Suppressor macrophage (primary cell): Measurements from ENCODE around the gene PREX1.

Experiments
- DNase-seq, 4 experiments: peaks; one replicate each; pipeline ENCODE4 v3.0.0-alpha.2; 2020 to 2022

PREX1 gene

DNA sequence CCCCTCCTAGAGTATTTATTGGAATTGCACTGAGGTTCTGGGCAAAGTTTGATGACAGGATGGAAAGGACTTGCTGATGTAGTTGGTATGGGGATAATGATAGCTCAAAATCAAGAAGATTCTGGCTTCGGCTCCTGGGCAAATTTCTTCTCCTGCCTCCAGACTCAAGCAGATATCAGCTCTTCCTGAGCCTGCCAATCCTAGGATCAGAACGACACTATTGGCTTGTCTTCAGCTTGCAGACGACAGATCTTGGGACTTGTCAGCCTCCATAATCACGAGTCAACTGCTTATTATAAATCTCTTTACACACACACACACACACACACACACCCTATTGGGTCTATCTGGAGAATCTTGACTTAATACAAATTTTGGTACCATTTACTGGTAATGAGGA is 131.1 kb downstream of the PREX1 start:
- DNase-seq: no peak

DNA sequence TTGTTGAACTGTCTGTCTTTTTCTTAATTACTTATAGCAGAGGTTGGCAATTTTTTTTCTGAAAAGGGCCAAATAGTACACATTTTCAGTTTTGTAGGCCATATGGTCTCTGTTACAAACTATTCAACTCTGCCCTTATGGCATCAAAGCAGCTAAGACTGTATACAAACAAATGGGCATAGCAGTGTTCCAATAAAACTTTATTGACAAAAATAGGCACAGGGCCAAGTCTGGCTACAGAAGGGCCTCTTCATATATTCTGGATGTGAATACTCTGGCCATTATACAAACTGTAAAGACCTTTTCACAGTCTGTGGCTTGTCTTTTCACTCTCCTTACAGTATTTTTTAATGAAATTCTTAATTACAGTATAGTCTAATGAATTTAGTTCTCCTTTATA is 132.1 kb downstream of the PREX1 start:
- DNase-seq: no peak

DNA sequence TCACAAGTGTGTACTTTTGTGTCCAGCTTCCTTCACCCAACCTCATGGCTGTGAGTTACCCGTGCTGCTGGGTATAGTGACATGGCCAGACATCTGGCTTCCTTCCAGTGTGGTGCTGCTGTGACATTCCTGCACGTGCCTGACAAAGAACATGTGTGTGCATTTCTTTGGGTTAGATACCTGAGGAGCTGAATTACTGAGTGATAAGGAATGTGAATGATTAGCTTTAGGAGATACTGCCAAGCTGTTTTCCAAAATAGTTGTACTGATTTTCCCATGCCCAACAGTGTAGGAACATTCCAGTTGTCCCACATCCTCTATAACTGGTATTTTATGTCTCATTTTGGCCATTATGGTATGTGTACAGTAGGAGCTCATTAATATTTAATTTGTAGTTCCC is 132.5 kb downstream of the PREX1 start:
- DNase-seq: no peak

DNA sequence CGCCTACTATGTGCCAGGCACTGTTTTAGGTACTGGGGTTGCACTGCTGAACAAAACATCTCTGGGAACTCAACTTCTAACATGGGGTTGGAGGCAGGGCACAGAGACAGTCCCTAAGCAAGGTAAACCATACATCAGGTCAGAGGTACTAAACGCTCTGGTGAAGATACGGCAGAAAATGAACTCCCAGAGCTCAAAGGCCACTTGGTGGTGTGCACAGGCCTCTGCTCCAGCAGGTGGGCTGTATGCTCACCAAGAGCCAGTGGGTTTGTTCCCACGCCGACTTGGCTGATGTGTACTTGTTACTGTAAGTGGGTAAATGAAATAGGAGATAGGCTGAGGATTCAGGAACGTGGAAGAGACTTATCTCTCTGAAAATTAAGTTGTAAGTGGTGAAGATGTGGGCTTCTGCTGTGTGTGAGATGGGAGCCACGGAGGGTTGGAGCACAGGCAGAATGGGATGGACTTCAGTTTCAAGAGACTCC is 133.4 kb downstream of the PREX1 start:
- no peak for DNase-seq

DNA sequence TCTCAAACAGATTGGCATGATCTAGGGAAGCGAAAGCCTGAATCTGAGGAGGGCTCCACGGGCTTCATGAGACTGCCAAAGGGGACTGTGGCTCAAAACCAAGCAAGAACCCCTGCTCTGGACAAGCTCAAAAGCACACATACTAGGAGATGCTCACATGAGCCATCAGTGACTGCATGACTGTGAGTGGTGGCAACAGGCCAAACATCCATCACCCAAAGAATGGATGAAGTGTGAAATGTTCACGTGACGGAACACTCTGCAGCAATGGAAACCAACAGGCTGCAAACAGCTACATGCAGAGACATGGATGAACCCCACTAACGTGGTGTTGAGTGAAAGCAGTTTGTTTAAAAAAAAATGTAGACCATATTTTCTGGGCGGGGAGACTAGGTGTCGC is 136.3 kb downstream of the PREX1 start:
- no peak for DNase-seq

DNA sequence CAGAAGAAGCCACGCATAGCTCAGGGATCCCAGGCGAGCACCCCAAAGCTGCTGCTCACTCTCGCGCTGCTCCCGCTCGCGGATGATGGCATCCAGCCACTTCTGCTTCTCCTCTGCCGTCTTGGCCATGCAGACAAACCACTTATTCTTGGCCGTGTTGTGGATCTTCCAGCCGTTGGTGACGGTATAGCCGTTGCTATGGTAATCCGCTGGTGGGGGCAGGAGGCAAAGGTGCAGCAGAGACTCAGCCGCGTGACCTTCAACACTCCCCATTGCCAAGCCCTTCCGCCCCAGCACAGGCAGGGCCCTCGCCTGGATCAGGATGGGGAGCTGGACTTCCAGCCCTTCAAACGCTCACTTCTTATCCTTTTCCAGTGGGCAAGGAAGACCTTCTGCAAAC is 136.9 kb downstream of the PREX1 start:
- DNase-seq: no peak

DNA sequence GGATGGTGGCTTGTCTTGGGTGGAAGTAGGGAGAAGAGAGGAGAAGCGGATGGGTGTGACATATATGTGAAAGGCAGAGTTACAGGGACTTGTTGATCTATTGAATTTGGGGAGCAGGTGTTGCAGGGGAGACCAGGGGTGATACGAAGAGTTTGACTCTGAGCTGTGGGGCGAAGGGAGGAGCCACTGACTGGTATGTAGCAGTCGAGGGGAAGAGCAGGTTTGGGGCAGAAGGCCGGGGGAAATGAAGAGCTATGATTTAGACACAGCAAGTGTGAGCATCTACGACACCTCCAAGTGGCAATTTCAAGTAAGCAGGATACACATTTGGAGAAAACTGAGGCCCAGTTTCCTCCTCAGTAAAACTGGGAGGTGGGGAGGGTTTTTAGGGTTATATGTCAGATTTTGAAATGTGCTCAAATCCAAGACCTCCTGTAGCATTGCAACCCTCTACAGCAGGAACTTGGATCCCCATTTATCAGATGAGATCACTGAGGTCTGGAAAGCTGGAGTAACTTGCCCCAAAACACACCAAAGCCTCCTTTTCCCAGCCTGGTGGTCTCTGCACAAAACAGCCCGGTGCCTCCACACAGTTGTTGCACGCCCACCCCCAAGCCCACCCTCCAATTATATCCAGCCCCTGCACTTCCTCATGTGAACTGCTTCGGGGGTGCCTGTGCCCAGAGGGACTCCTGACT is 137.8 kb downstream of the PREX1 start:
- no peak for DNase-seq

DNA sequence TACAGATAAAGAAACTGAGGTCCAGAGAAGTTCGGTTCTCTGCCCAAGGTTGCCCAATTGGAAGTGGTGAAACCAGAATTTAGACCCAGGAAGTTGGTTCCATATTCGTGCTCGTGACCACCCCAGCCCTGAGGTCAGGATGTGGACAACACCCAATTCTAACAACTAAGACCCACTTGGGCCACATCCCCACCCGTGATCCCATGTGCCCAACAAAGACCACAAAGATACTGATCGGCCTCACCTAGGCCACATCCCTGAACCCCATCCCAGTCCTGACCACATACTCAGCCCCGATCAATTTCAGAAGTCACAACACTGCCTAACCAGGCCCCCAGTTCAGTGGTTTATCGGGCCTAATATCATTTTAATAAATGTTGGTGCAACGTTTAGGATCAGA is 138.4 kb downstream of the PREX1 start:
- no peak for DNase-seq

DNA sequence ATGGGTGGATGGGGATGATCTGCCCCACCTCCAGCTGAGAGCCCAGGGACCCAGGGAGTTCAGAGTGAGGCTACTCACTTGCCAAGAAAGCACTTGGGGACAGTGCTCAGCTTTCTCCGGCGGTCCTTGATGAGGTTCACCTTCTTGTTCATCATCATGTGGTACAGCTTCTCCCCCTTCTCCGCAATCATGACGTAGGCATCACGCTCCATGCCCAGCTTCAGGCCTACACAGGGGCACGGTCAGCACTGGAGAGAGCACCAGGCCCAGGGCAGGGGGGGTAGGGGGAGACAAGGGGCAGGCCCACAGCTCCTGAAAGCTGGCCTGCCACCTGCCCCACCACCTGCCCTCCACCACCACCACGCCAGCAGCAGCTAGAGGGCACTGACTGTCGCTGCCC is 139.2 kb downstream of the PREX1 start:
- no peak for DNase-seq

DNA sequence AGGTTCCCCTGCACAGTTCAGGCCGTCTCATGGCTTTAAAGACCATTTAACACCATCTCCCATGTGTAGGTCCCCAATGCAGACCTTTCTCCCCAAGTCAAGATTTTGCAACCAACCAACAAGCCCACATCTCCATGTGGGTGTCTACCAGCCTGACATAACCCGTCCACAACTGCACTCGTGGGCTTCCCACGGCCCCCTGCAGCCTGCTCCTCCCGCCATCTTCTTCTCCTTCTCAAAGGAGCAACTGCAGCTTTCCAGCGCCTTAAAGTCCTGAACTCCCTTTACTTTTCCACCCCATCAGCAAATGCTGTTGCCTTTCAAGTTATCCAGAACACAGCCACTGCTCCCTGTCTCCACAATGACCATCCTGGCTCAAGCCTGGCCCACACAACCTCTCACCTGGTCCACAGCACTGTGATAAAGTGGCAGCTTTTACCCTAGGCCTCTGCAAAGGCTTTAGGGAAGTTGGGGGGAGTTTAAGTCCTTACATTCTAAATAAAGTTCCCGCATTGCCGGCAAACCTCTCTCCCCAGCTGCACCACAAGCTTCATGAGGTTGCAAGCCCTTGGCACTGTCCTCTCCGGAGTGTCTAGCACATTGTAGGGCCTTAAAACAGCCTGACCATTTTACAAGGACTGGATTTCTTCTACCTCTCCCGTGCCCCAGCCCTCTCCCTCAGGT is 140.5 kb downstream of the PREX1 start:
- peak in 3 of 4 experiments; percentile 27 to 55 (median 54) for DNase-seq

DNA sequence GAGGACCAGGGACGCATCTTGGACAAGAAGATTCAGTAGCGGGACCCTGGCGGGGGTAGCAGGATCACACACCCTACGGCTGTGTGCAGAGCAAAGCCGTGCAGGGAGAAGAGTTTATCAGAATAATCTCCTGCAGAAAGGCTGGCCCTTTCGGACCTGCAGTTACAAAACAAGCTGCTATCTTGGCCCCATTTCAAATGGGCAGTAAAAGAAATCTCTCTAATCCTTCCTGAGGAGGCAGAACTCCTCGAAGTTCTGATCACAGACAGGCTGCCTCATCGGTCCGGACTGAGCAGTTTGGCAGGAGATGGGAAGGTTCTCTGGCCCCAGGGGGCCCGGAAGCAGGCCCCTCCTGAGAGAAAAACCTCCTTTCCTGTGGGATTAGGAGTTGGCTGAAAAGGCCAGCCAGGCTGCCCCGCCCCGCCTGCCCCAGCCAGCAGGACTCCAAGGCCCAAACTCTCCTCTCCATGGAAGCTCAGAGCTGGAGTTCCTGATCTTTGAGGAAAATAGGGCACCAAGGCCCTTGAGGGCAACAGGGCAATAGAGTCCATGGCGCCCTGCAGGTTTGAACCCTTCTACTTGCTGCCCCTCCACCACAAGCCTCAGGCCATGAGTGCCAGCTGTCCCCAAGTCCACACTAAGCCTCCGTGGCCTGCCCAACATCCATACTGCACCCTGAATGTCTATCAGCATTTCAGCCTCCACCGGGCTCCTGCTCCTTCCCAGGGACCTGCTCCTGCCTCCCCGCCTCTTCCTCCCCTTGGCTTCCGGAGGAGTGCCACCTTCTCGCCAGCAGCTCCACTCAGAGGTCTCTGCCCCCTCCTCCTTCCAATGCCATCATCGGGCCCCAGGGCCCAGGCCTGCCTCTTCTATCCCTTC is 141.3 kb downstream of the PREX1 start:
- DNase-seq: no peak

DNA sequence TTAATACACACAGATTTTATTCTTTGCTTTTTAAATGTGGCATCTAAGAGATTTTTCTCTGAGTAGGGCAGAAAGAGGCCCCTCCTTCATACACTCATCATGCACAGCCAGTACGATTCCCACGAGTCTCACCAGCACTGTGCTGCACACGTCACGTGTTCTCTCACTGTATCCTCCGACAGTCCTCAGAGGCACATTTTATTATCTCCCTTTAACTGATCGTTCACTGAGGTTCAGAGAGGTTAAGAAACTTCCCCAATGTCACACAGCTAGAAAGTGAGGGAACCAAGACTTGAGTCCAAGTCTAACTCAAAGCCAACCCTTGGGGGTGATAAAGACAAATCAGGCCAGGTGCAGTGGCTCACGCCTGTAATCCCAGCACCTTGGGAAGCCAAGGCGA is 142.5 kb downstream of the PREX1 start:
- DNase-seq: no peak

DNA sequence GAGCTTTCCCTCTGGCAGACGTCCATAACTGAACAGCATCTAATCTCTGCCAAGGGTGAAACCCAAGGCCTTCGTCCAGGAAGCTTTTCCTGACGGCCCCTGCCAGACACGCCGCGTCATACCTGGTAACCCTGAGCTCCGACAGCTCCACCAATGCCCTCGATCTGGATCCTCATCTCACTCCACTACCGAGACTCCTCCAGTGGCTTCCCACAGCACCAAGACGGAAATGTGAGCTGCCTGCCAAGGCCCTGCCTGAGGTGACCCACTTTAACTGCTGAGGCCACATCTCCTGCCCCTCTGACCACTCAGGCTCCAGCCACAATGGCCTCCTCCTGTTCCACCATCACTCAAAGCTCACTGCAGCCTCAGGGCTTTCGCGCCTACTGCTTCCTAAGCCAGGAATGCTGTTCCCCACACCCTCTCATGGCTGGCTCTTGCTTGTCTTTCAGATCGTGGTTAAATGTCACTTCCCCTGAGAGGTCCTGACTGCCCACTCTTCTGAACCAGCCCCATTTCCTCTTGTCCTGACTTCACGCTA is 143.2 kb downstream of the PREX1 start:
- DNase-seq: peak; percentile 35 to 59 (median 58)

DNA sequence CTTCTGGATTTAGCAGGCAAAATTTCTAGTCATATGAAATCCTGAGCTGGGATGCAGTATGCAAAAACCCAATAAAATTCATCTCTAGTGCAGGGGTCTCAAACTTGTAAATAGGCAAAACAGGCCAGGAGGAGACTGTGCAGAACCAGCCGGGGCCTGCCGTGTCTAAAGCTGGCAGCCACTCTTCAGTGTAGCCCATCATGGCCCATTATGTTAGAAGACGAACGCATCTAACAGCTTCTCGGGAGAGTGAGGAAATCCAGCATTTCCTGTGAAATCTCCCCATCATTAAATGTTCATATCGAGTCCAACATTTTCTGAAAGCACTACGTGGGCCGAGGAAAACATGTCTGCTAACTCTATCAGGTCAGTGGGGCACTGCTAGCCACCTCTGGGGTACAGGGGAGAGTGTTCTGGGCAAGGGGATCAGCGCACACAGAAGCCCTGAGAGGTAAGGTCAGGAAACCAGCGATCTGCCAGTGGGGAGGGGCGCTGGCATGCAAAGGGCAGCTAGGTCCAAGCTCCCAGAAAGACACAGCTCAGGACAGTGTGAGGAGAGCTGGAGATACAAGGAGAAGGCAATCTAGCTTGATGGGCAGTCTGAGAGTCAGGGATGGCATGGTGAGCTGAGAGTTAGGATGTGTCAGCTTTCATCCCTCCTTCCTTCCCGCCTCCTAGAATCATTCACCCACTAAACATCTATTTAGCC is 144.2 kb downstream of the PREX1 start:
- no peak for DNase-seq

DNA sequence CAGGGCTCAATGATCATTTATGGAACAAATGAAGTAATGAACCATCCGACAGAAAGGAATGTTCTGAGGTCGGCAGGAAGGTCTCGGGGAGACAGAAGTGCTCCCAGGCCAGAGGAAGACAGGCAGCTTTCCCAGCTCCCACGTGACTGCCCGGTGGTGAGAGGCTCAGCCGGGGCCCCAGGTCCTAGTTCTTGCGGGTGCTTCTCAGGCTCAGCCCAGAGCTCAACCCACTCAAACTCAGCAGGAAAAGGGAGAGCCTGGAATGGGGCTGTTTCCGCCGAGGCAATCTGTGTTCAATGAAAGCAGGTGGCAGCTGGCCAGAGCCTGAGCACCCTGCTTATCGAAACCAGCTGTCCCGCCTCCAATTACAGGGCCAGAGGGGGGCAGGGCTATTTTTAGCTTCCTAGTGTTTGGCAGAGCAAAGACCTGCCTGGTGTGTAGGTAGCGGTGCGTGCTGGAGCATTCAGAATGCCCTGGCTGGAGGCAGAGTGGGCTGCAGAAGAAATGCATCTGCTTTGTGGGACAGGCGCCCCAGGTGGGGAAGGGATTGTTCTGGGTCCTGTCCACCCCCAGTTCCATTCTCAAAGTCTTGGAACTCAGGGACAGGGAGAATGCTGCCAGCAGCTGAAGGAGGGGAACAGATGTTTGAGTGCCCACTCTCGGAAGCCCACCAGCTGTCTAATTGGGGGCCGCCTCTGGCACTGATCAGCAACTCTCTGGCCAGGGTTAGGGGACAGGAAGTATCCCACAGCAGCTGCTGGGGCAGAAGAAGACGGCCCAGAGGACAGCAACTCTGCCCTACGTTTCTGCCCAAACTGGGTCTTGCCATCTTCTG is 145.1 kb downstream of the PREX1 start:
- peak in 1 of 4 experiments; percentile 44 for DNase-seq

DNA sequence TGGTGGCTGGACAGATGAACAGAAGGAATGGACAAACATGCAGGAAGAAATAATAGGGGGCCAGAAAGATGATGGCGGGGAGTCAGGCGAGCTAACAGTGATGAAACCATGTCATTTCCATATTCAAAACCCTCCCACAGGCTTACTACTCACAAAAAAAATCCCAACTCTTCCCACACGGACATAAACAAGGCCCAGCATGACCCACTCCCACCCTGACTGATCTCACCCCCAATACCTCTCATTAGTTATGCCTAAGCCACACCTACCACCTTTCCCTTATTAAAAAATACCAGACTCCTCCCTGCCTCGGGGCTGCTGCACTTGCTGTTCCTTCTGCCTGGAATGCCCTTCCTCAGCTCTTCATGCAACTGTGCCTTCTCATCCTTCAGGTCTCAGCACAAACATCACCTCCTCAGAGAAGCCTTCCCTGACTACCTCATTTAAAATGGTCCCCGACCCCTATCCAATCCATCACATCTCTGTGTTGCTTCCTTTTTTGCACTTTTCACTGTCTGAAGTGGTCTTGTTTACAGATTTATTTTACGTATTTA is 145.8 kb downstream of the PREX1 start:
- peak in 1 of 4 experiments; percentile 12 for DNase-seq

DNA sequence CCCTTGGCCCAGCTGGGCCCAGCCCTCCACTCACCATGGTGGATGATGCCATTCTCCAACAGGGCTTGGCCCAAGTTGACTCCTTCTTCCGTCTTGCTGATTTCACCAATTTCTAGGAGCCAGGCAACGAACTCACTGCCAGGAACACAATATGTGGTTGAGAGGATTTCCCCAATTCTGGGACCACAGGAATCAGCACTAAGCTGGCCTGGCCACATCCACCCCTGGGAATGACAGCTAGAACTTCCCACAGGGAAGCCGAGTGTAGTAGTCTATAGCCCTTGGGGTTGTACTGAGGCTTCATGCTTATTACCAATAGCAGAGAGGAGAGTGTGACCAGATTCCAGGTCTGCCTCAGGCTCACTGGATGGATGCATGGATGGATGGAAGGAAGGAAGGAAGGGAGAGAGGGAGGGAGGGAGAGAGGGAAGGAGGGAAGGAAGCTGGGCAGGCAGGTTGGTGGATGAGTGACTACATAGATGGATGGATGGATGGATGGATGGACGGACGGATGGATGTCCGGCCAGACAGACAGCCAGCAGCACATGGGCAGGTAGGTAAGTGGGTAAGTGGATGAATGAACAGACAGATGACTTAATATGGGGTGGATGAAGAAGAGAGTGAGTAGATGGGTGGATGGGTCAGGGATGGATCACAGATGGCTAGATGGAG is 146.5 kb downstream of the PREX1 start:
- no peak for DNase-seq

DNA sequence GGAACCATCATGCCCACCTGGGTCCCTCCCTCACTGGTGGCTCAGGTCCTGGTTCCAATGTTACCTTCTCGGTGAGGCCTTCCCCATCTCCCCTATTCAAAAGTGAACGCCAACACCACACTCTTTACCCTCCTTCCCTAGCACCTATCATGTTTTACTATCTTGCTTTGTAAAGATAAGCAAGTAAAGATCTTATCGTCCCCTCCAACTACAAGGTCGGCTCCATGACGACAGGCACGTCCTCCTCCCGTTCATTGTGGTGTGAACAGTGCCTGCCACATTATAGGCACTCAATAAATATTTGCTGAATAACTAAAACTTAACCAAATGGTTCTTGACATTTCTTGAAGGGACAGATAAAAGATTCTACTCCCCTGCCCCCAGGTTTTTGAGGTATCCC is 147.1 kb downstream of the PREX1 start:
- no peak for DNase-seq

DNA sequence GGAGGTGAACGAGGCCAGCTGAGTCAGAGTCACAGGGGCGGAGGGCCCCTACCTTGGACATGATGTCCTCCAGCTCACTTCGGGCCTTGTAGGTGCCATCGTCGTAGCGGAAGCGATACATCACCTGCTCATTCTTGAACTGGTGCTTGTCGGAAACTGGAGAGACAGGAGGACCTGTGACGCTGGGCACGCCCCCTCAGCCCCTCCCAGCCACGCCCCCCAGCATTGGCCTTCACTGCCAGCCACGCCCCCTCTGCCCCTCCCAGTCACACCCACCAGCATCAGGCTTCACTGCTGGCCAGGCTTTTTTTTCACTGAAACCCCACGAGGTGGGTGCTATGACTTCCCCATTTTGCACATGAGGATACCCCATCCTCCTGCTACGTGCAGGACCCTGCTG is 148.2 kb downstream of the PREX1 start:
- DNase-seq: peak in 2 of 4 experiments; percentile 16 to 39

DNA sequence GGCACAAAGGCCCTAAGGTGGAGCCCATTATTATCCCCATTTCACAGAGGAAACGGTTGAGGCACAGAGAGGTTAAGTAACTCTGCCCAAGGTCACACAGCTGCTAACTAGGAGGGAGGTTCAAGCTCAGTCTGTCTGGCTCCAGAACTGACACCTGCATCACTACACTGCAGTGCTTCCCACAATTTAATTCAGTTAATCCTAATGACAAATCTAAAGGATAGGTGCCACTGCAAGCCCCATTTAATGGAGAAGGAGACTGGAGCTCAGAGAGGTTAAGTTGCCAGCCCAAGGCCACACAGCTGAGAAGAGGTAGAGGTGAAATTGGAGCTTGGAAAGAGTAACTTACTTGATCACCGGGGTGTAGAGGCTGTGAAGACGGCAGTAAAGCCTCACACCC is 148.8 kb downstream of the PREX1 start:
- no peak for DNase-seq
